ENCODE results near the gene TBC1D28.
"Not testable (repeated sequence)": the region's sequence is repeated elsewhere in the genome, so short reads cannot be mapped to it uniquely, and the experiment has no call there.

The TBC1D28 gene

DNA sequence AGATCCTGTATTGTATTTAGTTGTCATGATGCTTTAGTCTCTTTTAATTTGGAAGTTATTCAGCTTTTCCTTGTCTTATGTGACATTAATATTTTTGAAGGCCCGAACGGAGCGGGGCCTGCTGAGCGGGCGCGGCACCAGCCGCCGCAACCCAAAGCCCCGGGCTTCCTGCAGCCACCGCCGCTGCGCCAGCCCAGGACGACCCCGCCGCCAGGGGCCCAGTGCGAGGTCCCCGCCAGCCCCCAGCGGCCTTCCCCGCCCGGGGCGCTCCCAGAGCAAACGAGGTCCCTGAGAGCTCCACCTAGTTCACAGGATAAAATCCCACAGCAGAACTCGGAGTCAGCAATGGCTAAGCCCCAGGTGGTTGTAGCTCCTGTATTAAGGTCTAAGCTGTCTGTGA, 5.9 kb upstream of the TBC1D28 start:
- H3K27me3 ChIP-seq (ENCODE audit: control insufficient read depth, insufficient read depth, low read length); DNase-seq (ENCODE audit: low read depth, low spot score); H3K4me1 ChIP-seq (ENCODE audit: control insufficient read depth, insufficient read depth, low read length); H3K36me3 ChIP-seq (ENCODE audit: control insufficient read depth, insufficient read depth, low read length); H3K9me3 ChIP-seq (ENCODE audit: control insufficient read depth, insufficient read depth, low read length); H3K4me3 ChIP-seq (ENCODE audit: low read length); H3K27ac ChIP-seq (ENCODE audit: low read length): not testable (repeated sequence)
- no CpG with 5 or more reads among the region's 23 CpGs for WGBS (ENCODE audit: insufficient coverage, insufficient read length)

DNA sequence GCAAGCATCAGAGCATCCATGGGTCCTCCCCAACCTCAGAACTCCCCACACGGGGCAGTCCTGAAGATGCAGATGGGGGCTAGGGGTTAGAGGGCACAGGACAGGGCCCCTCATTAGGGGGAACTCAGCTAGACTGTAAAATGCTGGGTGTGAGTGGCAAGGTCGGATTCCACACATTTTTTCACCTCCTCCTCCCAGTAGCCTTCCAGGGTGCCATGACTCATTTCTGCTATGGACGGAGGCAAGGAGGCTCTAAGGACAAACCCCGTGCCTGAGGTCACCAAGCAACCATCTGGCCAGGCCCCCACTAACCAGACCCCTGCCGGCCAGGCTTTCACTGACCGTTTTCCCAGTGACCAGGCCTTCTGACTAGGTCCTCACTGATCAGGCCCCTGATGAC, 1.1 kb downstream of the TBC1D28 start:
- WGBS (ENCODE audit: insufficient coverage, insufficient read length): no CpG with 5 or more reads among the region's 6 CpGs
- not testable (repeated sequence) for H3K36me3 ChIP-seq (ENCODE audit: control insufficient read depth, insufficient read depth, low read length); H3K9me3 ChIP-seq (ENCODE audit: control insufficient read depth, insufficient read depth, low read length); H3K27ac ChIP-seq (ENCODE audit: low read length); DNase-seq (ENCODE audit: low read depth, low spot score); H3K4me1 ChIP-seq (ENCODE audit: control insufficient read depth, insufficient read depth, low read length); H3K27me3 ChIP-seq (ENCODE audit: control insufficient read depth, insufficient read depth, low read length); H3K4me3 ChIP-seq (ENCODE audit: low read length)

DNA sequence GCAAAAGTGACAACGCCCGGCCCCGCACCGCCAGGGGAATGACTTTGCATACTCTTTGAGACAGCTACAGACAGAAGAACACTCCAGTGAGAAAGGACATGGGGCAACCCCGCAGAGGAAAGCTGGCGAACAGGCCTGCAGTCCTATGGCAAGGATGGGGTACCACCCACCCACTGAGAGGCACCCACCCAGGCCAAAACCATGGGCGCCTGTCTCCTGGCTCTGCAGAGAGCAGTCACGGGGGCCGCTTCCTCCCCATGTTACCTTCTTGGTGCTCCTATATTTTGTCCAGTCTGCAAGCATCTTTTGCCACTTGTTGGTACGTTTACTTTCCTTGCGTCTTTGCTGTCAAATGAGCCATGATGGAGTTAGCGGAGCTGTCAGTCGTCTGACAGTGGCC, 5.8 kb downstream of the TBC1D28 start:
- not testable (repeated sequence) for H3K27ac ChIP-seq (ENCODE audit: low read length); H3K4me3 ChIP-seq (ENCODE audit: low read length); H3K9me3 ChIP-seq (ENCODE audit: control insufficient read depth, insufficient read depth, low read length); DNase-seq (ENCODE audit: low read depth, low spot score); H3K36me3 ChIP-seq (ENCODE audit: control insufficient read depth, insufficient read depth, low read length); H3K27me3 ChIP-seq (ENCODE audit: control insufficient read depth, insufficient read depth, low read length); H3K4me1 ChIP-seq (ENCODE audit: control insufficient read depth, insufficient read depth, low read length)
- no CpG with 5 or more reads among the region's 13 CpGs for WGBS (ENCODE audit: insufficient coverage, insufficient read length)

DNA sequence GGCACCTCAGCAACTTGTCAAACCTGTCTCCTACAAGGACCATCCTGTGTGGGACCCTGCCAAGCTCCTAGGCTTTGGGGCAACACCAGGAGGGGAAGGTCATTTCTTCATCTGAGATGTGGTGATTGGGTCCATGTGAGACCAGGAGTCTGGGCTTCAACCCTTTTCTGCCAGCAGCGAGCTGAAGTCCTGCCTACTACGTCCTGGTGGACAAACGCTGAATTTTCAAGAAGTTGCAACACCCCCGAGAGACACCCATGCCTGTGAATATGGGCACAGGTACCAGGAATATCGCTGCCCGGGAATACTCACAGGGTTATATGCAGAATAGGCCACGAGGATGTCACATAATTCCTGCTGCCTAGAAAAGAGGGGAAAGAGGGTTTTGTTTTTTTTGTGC, 8.0 kb downstream of the TBC1D28 start:
- not testable (repeated sequence) for H3K4me3 ChIP-seq (ENCODE audit: low read length); H3K4me1 ChIP-seq (ENCODE audit: control insufficient read depth, insufficient read depth, low read length); H3K27me3 ChIP-seq (ENCODE audit: control insufficient read depth, insufficient read depth, low read length); H3K9me3 ChIP-seq (ENCODE audit: control insufficient read depth, insufficient read depth, low read length); DNase-seq (ENCODE audit: low read depth, low spot score); H3K27ac ChIP-seq (ENCODE audit: low read length); H3K36me3 ChIP-seq (ENCODE audit: control insufficient read depth, insufficient read depth, low read length)
- WGBS (ENCODE audit: insufficient coverage, insufficient read length): no CpG with 5 or more reads among the region's 7 CpGs

DNA sequence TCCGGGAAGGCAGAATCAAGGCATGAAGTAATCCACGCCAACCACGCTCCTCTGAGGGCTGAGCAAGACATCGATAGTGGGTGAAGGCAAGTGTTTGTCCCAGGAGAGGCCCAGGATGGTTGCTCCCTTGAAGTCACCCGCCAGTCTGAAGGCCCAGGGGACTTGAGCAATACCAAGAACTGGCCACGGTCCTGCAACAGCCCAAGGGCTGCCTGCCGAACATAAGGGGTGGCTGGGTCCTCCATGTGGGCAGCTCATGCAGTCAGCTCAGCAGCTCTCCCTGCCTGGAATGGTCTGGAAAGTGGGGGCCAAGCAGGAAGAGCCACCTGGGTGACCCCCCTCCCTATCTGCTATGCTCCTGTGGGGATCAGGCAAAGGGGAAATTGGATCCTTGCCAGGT, 8.4 kb downstream of the TBC1D28 start:
- H3K4me1 ChIP-seq (ENCODE audit: control insufficient read depth, insufficient read depth, low read length); H3K9me3 ChIP-seq (ENCODE audit: control insufficient read depth, insufficient read depth, low read length); H3K36me3 ChIP-seq (ENCODE audit: control insufficient read depth, insufficient read depth, low read length); H3K4me3 ChIP-seq (ENCODE audit: low read length); H3K27ac ChIP-seq (ENCODE audit: low read length); H3K27me3 ChIP-seq (ENCODE audit: control insufficient read depth, insufficient read depth, low read length); DNase-seq (ENCODE audit: low read depth, low spot score): not testable (repeated sequence)
- no CpG with 5 or more reads among the region's 7 CpGs for WGBS (ENCODE audit: insufficient coverage, insufficient read length)

DNA sequence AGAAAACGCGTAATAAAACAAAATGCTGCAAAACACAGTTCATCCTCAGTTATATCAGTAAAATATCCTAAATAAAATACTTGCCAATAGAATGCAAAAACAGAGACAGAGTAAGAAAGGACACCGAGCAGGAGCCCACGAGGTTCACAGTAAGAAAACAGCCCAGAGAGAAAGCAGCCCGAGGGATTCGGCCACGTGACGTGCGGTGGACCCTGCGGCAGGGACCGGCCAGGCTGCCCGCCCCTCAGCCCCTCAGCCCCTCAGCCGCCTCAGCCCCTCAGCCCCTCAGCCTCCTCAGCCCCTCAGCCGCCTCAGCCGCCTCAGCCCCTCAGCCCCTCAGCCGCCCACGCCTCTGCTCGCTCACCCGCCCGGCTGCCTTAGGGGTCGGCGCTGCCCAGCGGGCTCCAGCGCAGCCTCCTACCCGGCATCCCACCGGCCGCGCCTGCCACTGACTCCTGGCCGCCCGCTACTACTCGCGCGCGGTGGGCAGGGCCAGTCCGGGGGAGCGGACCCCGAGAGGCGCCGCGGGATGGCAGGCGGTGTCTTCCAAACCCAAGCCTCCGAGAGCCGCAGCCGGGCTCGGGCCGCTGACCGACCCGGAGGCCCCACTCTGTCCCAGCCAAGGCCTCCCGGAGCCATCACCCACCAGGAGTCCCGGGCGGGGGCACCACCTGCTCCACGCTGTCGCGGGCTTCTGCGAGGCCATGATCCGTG, 9.5 kb downstream of the TBC1D28 start:
- not testable (repeated sequence) for DNase-seq (ENCODE audit: low read depth, low spot score); H3K27ac ChIP-seq (ENCODE audit: low read length); H3K4me3 ChIP-seq (ENCODE audit: low read length); H3K36me3 ChIP-seq (ENCODE audit: control insufficient read depth, insufficient read depth, low read length); H3K9me3 ChIP-seq (ENCODE audit: control insufficient read depth, insufficient read depth, low read length); H3K4me1 ChIP-seq (ENCODE audit: control insufficient read depth, insufficient read depth, low read length); H3K27me3 ChIP-seq (ENCODE audit: control insufficient read depth, insufficient read depth, low read length)
- no CpG with 5 or more reads among the region's 56 CpGs for WGBS (ENCODE audit: insufficient coverage, insufficient read length)

DNA sequence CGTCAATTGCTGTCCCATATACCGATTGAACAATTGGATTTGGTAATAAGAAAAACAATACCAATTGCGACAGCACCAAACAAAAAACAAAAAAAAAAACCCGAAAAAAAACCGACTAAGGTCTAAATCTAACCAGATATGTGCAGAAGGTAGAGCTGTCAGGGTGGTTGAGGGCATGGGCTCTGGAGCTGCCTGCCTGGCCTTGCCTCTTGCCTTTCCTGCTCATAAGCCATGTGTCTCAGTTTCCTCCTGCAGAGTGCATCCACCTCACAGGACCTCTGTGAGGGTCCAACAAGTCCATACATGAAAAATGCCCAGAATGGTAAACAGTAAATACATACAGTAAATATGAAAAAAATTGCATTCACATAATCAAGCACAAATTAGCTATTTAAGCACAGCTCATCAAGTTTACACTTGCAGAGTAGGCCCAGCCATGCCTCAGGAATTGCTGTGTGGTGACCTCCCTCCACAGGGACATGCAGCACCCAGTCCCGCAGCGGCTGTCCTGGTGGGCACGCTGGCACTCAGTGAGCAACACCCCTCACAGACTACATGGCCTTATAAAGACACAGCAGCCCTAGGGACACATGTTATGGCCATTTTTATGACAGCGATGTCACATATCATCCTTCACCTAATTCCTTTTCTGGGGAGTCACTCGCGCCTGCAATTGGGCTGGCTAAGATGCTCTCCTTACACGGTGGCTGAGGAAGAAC, 17.9 kb downstream of the TBC1D28 start:
- DNase-seq (ENCODE audit: low read depth, low spot score): no peak
- WGBS (ENCODE audit: insufficient coverage, insufficient read length): no CpG with 5 or more reads among the region's 12 CpGs

DNA sequence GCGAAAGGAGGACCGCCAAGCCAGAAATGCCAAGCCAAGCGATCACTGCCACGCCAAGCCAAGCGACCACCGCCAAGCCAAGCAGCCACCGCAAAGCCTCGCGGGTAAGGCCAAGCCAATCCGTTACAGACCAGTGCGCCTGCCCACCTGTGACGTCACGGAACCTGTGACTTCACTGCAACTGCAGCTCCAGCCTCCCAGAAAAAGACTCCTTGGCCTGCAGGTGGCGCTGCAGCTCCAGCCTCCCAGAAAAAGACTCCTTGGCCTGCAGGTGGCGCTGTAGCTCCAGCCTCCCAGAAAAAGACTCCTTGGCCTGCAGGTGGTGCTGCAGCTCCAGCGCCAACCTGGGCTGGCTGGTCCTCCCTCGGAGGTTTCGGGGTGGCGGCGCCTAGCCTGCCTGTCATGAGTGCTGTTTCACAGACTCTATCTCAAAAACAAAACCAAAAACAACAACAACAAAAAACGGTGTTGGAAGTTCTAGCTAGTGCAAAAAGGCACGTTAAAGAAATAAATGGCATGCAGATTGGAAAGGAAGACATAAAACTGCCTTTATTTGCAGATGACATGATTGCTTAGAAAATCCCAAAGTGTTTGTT, 18.6 kb downstream of the TBC1D28 start:
- no CpG with 5 or more reads among the region's 22 CpGs for WGBS (ENCODE audit: insufficient coverage, insufficient read length)
- H3K27ac ChIP-seq (ENCODE audit: low read length); H3K4me3 ChIP-seq (ENCODE audit: low read length): not testable (repeated sequence)

More for the DNA sequence above, 17.9 kb downstream of the TBC1D28 start:
- Histone ChIP-seq H3K36me3 (ENCODE audit: control insufficient read depth, insufficient read depth, low read length) (no peaks in the 10 kb centered on the region), H3K4me3 (ENCODE audit: low read length) (no peak overlapping the region), H3K27me3 (ENCODE audit: control insufficient read depth, insufficient read depth, low read length) (no peaks in the 10 kb centered on the region), H3K4me1 (ENCODE audit: control insufficient read depth, insufficient read depth, low read length) (no peaks in the 10 kb centered on the region), H3K27ac (ENCODE audit: low read length) (no peak overlapping the region), H3K9me3 (ENCODE audit: control insufficient read depth, insufficient read depth, low read length) (no peaks in the 10 kb centered on the region)

DNA sequence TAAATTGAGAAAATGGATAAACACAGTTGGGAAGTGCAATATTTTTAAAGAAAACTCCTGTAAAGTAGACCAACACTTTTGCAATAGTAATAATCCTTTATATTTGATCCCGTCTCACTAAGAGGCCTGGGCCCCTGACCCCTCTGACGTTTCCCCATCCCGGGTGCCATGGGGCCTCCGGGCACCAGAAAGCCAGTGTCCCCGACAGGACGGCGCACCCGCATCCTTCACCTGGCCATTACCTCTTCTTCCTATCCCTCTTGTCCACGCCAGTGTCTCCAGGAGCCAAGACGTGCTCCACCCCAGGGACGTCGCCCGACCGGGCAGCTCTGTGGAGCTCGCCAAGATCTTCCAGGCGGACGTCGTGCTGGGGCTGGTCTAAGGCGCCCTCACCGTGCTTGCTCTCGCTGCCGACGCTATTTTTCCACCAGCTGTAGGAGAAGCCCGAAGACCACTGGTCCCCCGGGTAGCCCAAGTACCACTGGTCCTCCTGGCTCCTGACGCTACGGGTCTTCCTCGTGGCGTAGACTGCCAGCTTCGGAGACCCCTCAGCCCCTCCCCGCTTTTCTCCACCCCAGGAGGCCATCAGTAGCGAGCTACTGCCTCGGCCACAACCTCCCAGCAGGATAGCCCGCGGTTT, 19.2 kb downstream of the TBC1D28 start:
- H3K9me3 ChIP-seq (ENCODE audit: control insufficient read depth, insufficient read depth, low read length); H3K4me3 ChIP-seq (ENCODE audit: low read length); H3K27me3 ChIP-seq (ENCODE audit: control insufficient read depth, insufficient read depth, low read length); H3K36me3 ChIP-seq (ENCODE audit: control insufficient read depth, insufficient read depth, low read length); H3K4me1 ChIP-seq (ENCODE audit: control insufficient read depth, insufficient read depth, low read length); DNase-seq (ENCODE audit: low read depth, low spot score); H3K27ac ChIP-seq (ENCODE audit: low read length): not testable (repeated sequence)
- WGBS (ENCODE audit: insufficient coverage, insufficient read length): no CpG with 5 or more reads among the region's 35 CpGs

More for the DNA sequence above, 18.6 kb downstream of the TBC1D28 start:
- not testable (repeated sequence) for H3K9me3 ChIP-seq (ENCODE audit: control insufficient read depth, insufficient read depth, low read length); H3K27me3 ChIP-seq (ENCODE audit: control insufficient read depth, insufficient read depth, low read length); H3K4me1 ChIP-seq (ENCODE audit: control insufficient read depth, insufficient read depth, low read length); H3K36me3 ChIP-seq (ENCODE audit: control insufficient read depth, insufficient read depth, low read length)
- peak; percentile 52 for DNase-seq (ENCODE audit: low read depth, low spot score)

DNA sequence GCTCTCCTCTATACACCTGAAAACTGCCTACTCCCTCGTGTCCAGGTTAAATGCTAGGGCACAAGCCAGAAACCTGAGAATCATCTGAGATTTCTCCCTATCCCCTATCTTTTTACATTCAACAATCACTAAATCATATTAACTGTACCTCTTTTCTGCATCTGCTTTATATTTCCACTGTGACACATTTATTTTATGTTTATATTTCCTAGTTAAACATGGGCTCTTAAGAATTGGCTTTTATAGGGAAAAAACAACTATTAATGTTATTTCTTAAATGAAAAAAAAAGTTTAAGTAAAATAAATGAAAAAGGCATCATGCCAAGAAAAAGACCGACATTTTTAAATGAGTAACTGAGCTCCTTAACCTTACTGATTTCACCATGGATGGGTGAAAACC, 26.6 kb downstream of the TBC1D28 start:
- H3K27me3 ChIP-seq (ENCODE audit: control insufficient read depth, insufficient read depth, low read length); H3K4me1 ChIP-seq (ENCODE audit: control insufficient read depth, insufficient read depth, low read length); H3K4me3 ChIP-seq (ENCODE audit: low read length); H3K9me3 ChIP-seq (ENCODE audit: control insufficient read depth, insufficient read depth, low read length); DNase-seq (ENCODE audit: low read depth, low spot score); H3K36me3 ChIP-seq (ENCODE audit: control insufficient read depth, insufficient read depth, low read length); H3K27ac ChIP-seq (ENCODE audit: low read length): not testable (repeated sequence)
- no CpG with 5 or more reads among the region's 2 CpGs for WGBS (ENCODE audit: insufficient coverage, insufficient read length)

Measured in iPS DF 6.9 (cell line).